ENCODE data around the gene SAFB2. TPM values are rescaled to one million over a fixed set of nuclear protein-coding genes. Genes with fewer than 3 reads are reported as not detected.

Gene SAFB2
- total and polyA plus RNA-seq, 9 of the 15 experiments (the other 6 are each of a cell fraction or from before 2014, with no cell fraction given): 4.5 to 103 (median 47.3) TPM

GRCh38 chr19:5585461-5586299 lies 36.9 kb downstream of the SAFB2 start (continued):
- TF ChIP-seq ZNF75A (CRISPR knock-in tag; IDR thresholded peaks at IDR 0.05): no peak
- TF ChIP-seq U2AF2 (optimal IDR thresholded peaks at IDR 0.05; ENCODE audit: low read depth, low read length): no peak
- no peak for TF ChIP-seq MIER1 (IDR thresholded peaks at IDR 0.05; ENCODE audit: low read depth)
- no peak for TF ChIP-seq DDX20 (tag; IDR thresholded peaks at IDR 0.05; ENCODE audit: low read depth)
- TF ChIP-seq CREB3 (tag; conservative IDR thresholded peaks at IDR 0.05; ENCODE audit: low read depth): no peak
- TF ChIP-seq ARID4B (CRISPR knock-in tag; IDR thresholded peaks at IDR 0.05): no peak
- TF ChIP-seq POLR2AphosphoS5 (IDR thresholded peaks at IDR 0.05; ENCODE audit: control insufficient read depth, insufficient read depth, low read depth, low read length): peak; percentile 56; the same call in 1 of the 2 replicates
- TF ChIP-seq U2AF1 (optimal IDR thresholded peaks at IDR 0.05; ENCODE audit: low read depth, low read length): no peak
- TF ChIP-seq SMC3 (conservative IDR thresholded peaks at IDR 0.05; ENCODE audit: insufficient read depth, low read depth, low read length): no peak
- TF ChIP-seq SIN3A (IDR thresholded peaks at IDR 0.05; ENCODE audit: borderline replicate concordance in 2 of 2, control insufficient read depth in 1 of 2, low read depth in 2 of 2, low read length in 2 of 2): no peak
- TF ChIP-seq CBX1 (IDR thresholded peaks at IDR 0.05; ENCODE audit: low read depth): 0 out of 2 replicates have a peak, but pooled peaks have one; percentile 31
- TF ChIP-seq NBN (IDR thresholded peaks at IDR 0.05; ENCODE audit: low read depth): no peak
- no peak for TF ChIP-seq MTF1 (CRISPR knock-in tag; IDR thresholded peaks at IDR 0.05; ENCODE audit: borderline replicate concordance)
- no peak for TF ChIP-seq MXD1 (CRISPR knock-in tag; IDR thresholded peaks at IDR 0.05; ENCODE audit: borderline replicate concordance, poor library complexity, severe bottlenecking)
- no peak for TF ChIP-seq MEIS2 (IDR thresholded peaks at IDR 0.05; ENCODE audit: partially characterized antibody)
- no peak for TF ChIP-seq EP400 (IDR thresholded peaks at IDR 0.05)
- TF ChIP-seq BACH1 (tag; IDR thresholded peaks at IDR 0.05): no peak
- TF ChIP-seq POLR2H (tag; IDR thresholded peaks at IDR 0.05; ENCODE audit: low read depth): no peak
- no peak for TF ChIP-seq RUNX1 (IDR thresholded peaks at IDR 0.05; ENCODE audit: low read depth)

Measured in K562 (cell line).